Measurements from ENCODE around the gene GALNT6.

GRCh38 chr12:51388069-51388799, 3.0 kb downstream of the GALNT6 start:
- TF ChIP-seq CTCF (IDR thresholded peaks at IDR 0.05) (no peak), ZFX (IDR thresholded peaks at IDR 0.05; ENCODE audit: borderline replicate concordance) (no peak)
